Measurements from ENCODE around the gene CTNND2.

DNA sequence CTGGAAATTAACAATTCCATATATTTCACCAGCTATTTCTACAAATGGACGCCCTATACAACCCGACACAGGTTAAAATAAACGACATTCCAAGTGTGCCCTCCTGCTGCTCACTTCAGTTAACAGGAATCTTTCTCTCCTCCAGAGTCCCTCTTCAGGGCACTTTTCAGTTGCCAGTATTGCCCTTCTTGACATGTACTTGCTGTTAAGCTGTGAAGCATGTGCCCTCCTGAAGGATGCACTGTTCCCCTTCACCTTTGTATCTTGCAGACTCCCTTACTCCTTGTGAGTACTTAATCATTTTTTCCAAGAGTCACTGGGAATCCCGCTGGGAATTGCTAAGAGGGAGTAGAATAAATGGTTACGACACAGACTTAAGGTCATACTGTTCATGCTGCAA lies 364.1 kb downstream of the CTNND2 start:
- TF ChIP-seq, protein P1, sequence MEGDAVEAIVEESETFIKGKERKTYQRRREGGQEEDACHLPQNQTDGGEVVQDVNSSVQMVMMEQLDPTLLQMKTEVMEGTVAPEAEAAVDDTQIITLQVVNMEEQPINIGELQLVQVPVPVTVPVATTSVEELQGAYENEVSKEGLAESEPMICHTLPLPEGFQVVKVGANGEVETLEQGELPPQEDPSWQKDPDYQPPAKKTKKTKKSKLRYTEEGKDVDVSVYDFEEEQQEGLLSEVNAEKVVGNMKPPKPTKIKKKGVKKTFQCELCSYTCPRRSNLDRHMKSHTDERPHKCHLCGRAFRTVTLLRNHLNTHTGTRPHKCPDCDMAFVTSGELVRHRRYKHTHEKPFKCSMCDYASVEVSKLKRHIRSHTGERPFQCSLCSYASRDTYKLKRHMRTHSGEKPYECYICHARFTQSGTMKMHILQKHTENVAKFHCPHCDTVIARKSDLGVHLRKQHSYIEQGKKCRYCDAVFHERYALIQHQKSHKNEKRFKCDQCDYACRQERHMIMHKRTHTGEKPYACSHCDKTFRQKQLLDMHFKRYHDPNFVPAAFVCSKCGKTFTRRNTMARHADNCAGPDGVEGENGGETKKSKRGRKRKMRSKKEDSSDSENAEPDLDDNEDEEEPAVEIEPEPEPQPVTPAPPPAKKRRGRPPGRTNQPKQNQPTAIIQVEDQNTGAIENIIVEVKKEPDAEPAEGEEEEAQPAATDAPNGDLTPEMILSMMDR (IDR thresholded peaks at IDR 0.05): no peak
- TF ChIP-seq EP300 (IDR thresholded peaks at IDR 0.05): no peak

Measured in esophagus muscularis mucosa (tissue), 3 donors.